WTC11 (cell line): Measurements from ENCODE around the gene PAF1. TPM values are rescaled to one million over a fixed set of nuclear protein-coding genes. Genes with fewer than 3 reads are reported as not detected.

Source experiments
- ATAC-seq: fragments of 200-7000 bp; cut with Tn5 transposase; 2 replicates; pipeline ENCODE4 v1.10.0; 2021; ENCODE audit warnings: mild to moderate bottlenecking, moderate library complexity
- CTCF ChIA-PET: fragments of 300-600 bp; sonication (Branson Sonifier 250); formaldehyde crosslinking; loops from one replicate; lab custom pipeline; 2021; ENCODE audit warnings: antibody characterized with exemption; lab: Charles Lee
- POLR2A ChIA-PET: fragments of 350-600 bp; sonication (Branson Sonifier 250); formaldehyde crosslinking; loops from one replicate; lab custom pipeline; 2021; ENCODE audit warnings: antibody characterized with exemption; lab: Charles Lee
- DNase-seq: peaks from one replicate; pipeline ENCODE4 v3.0.0; 2021; ENCODE audit warnings: low spot score
- H3K27ac Mint-ChIP-seq: 2 replicates; pipeline ENCODE4 v1.8.0; 2021; ENCODE audit warnings: mixed read lengths
- H3K27me3 Mint-ChIP-seq: 2 replicates; pipeline ENCODE4 v1.8.0; 2021; ENCODE audit warnings: low read depth, mild to moderate bottlenecking, moderate library complexity, mixed read lengths
- H3K36me3 Mint-ChIP-seq: 2 replicates; pipeline ENCODE4 v1.8.0; 2021; ENCODE audit warnings: mixed read lengths
- H3K4me1 Mint-ChIP-seq: 2 replicates; pipeline ENCODE4 v1.8.0; 2022; ENCODE audit warnings: mixed read lengths
- H3K4me3 Mint-ChIP-seq: 2 replicates; pipeline ENCODE4 v1.8.0; 2021; ENCODE audit warnings: mild to moderate bottlenecking, moderate library complexity, mixed read lengths
- H3K9me3 Mint-ChIP-seq: 2 replicates; pipeline ENCODE4 v1.8.0; 2021; ENCODE audit warnings: mixed read lengths
- EMX1 ChIP-seq: fragments of 250-450 bp; sonication (Bioruptor Pico); IDR thresholded peaks from 2 replicates; pipeline ENCODE4 v1.8.0; 2021; ENCODE audit warnings: mild to moderate bottlenecking
- FOXK1 ChIP-seq: sonication (generic); formaldehyde crosslinking; IDR thresholded peaks from 2 replicates; pipeline ENCODE4 v1.8.0; 2022; ENCODE audit warnings: mild to moderate bottlenecking, moderate library complexity, missing genetic modification reagents
- GABPB1 ChIP-seq: sonication (generic); formaldehyde crosslinking; IDR thresholded peaks from 2 replicates; pipeline ENCODE4 v1.8.1; 2023; ENCODE audit warnings: mild to moderate bottlenecking, missing genetic modification reagents
- HMGA2 ChIP-seq: fragments of 250-450 bp; sonication (Bioruptor Pico); IDR thresholded peaks from 2 replicates; pipeline ENCODE4 v1.4.0; 2021; ENCODE audit warnings: mild to moderate bottlenecking, moderate library complexity
- JUN ChIP-seq: sonication (generic); formaldehyde crosslinking; IDR thresholded peaks from 2 replicates; pipeline ENCODE4 v1.8.0; 2023; ENCODE audit warnings: mild to moderate bottlenecking, missing genetic modification reagents
- MXD4 ChIP-seq: fragments of 250-450 bp; sonication (Bioruptor Pico); IDR thresholded peaks from 2 replicates; pipeline ENCODE4 v1.8.0; 2021; ENCODE audit warnings: mild to moderate bottlenecking, moderate library complexity, borderline replicate concordance
- OVOL2 ChIP-seq: fragments of 250-450 bp; sonication (Bioruptor Pico); IDR thresholded peaks from 2 replicates; pipeline ENCODE4 v1.9.0; 2021; ENCODE audit warnings: mild to moderate bottlenecking, borderline replicate concordance
- SMAD3 ChIP-seq: sonication (generic); formaldehyde crosslinking; IDR thresholded peaks from 2 replicates; pipeline ENCODE4 v1.8.0; 2022; ENCODE audit warnings: missing genetic modification reagents, mild to moderate bottlenecking, borderline replicate concordance
- TEAD1 ChIP-seq: sonication (generic); formaldehyde crosslinking; IDR thresholded peaks from 2 replicates; pipeline ENCODE4 v1.8.0; 2022; ENCODE audit warnings: mild to moderate bottlenecking, missing genetic modification reagents
- ZBTB21 ChIP-seq: sonication (generic); formaldehyde crosslinking; IDR thresholded peaks from 2 replicates; pipeline ENCODE4 v1.8.1; 2023; ENCODE audit warnings: mild to moderate bottlenecking, missing genetic modification reagents, borderline replicate concordance
- ZNF317 ChIP-seq: sonication (generic); formaldehyde crosslinking; IDR thresholded peaks from 2 replicates; pipeline ENCODE4 v1.8.1; 2023; ENCODE audit warnings: low read depth, mild to moderate bottlenecking, moderate library complexity, missing genetic modification reagents, borderline replicate concordance
- ZNF423 ChIP-seq: fragments of 250-450 bp; sonication (Bioruptor Pico); IDR thresholded peaks from 2 replicates; pipeline ENCODE4 v2.1.2; 2022; ENCODE audit warnings: mild to moderate bottlenecking, moderate library complexity
- total RNA-seq: library from RNA; stranded (reverse); gene quantifications from 3 replicates; pipeline ENCODE4 v1.2.3, GENCODE V29; 2021
- TF ChIP-seq, protein P1 (sequence below): sonication (generic); formaldehyde crosslinking; IDR thresholded peaks from 2 replicates; pipeline ENCODE4 v1.8.1; 2023; ENCODE audit warnings: mild to moderate bottlenecking, moderate library complexity, missing genetic modification reagents
- TF ChIP-seq, protein P2 (sequence below): sonication (generic); formaldehyde crosslinking; IDR thresholded peaks from 2 replicates; pipeline ENCODE4 v1.8.0; 2022; ENCODE audit warnings: mild to moderate bottlenecking, missing genetic modification reagents
- TF ChIP-seq, protein P3 (sequence below): sonication (generic); formaldehyde crosslinking; IDR thresholded peaks from 2 replicates; pipeline ENCODE4 v1.8.1; 2023; ENCODE audit warnings: mild to moderate bottlenecking, missing genetic modification reagents
- TF ChIP-seq, protein P4 (sequence below): fragments of 250-450 bp; sonication (Bioruptor Pico); IDR thresholded peaks from 2 replicates; pipeline ENCODE4 v1.9.0; 2021; ENCODE audit warnings: mild to moderate bottlenecking, borderline replicate concordance
- TF ChIP-seq, protein P5 (sequence below): fragments of 250-450 bp; sonication (Bioruptor Pico); conservative IDR thresholded peaks from 2 replicates; pipeline ENCODE4 v1.9.0; 2021; ENCODE audit warnings: mild to moderate bottlenecking
- TF ChIP-seq, protein P6 (sequence below): fragments of 250-450 bp; sonication (Bioruptor Pico); IDR thresholded peaks from 2 replicates; pipeline ENCODE4 v1.9.0; 2021; ENCODE audit warnings: mild to moderate bottlenecking

Gene PAF1
- total RNA-seq, 1 experiment from 2014 or later = 27.8 TPM

DNA sequence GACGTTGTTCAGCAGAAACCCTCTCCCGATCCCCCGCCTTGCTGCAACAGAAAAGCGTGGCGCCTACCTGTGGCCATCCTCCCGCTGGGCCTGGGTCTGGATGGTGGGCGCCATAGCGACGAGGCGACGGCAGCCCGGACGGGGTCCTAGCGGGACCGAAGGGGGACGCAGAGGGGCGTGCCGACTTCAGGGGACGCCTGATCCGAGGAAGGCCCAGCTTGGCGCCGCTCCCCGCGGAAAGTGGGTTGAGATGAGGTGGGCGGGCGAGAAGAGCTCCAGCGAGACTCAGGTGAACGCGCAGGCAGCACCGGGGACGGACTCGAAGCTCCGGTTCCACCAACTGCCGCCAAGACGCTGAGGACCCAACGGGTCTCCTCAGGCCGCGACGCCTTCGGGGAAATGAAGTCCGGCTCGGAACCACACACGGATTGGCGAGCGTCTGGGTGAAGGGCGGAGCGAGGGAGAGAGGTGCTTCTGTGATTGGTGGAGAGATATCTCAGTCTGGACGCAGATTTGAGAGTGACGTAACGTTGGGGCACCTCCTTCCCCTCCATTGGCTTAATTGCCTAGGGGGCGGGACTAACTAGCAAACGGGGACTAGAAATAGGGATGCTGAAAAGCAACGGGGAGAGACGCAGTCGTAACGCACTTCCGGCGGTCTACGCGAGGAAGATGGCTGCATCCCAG lies at the start of gene PAF1, which contains the start of gene MED29 (continued):
- TF ChIP-seq, protein P1, sequence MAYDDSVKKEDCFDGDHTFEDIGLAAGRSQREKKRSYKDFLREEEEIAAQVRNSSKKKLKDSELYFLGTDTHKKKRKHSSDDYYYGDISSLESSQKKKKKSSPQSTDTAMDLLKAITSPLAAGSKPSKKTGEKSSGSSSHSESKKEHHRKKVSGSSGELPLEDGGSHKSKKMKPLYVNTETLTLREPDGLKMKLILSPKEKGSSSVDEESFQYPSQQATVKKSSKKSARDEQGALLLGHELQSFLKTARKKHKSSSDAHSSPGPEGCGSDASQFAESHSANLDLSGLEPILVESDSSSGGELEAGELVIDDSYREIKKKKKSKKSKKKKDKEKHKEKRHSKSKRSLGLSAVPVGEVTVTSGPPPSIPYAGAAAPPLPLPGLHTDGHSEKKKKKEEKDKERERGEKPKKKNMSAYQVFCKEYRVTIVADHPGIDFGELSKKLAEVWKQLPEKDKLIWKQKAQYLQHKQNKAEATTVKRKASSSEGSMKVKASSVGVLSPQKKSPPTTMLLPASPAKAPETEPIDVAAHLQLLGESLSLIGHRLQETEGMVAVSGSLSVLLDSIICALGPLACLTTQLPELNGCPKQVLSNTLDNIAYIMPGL (CRISPR knock-in tag) = no peak
- TF ChIP-seq, protein P2, sequence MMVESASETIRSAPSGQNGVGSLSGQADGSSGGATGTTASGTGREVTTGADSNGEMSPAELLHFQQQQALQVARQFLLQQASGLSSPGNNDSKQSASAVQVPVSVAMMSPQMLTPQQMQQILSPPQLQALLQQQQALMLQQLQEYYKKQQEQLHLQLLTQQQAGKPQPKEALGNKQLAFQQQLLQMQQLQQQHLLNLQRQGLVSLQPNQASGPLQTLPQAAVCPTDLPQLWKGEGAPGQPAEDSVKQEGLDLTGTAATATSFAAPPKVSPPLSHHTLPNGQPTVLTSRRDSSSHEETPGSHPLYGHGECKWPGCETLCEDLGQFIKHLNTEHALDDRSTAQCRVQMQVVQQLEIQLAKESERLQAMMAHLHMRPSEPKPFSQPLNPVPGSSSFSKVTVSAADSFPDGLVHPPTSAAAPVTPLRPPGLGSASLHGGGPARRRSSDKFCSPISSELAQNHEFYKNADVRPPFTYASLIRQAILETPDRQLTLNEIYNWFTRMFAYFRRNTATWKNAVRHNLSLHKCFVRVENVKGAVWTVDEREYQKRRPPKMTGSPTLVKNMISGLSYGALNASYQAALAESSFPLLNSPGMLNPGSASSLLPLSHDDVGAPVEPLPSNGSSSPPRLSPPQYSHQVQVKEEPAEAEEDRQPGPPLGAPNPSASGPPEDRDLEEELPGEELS = peak; percentile 78; the same call in 1 of the 2 replicates
- TF ChIP-seq, protein P3, sequence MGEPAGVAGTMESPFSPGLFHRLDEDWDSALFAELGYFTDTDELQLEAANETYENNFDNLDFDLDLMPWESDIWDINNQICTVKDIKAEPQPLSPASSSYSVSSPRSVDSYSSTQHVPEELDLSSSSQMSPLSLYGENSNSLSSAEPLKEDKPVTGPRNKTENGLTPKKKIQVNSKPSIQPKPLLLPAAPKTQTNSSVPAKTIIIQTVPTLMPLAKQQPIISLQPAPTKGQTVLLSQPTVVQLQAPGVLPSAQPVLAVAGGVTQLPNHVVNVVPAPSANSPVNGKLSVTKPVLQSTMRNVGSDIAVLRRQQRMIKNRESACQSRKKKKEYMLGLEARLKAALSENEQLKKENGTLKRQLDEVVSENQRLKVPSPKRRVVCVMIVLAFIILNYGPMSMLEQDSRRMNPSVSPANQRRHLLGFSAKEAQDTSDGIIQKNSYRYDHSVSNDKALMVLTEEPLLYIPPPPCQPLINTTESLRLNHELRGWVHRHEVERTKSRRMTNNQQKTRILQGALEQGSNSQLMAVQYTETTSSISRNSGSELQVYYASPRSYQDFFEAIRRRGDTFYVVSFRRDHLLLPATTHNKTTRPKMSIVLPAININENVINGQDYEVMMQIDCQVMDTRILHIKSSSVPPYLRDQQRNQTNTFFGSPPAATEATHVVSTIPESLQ = no peak
- TF ChIP-seq, protein P4, sequence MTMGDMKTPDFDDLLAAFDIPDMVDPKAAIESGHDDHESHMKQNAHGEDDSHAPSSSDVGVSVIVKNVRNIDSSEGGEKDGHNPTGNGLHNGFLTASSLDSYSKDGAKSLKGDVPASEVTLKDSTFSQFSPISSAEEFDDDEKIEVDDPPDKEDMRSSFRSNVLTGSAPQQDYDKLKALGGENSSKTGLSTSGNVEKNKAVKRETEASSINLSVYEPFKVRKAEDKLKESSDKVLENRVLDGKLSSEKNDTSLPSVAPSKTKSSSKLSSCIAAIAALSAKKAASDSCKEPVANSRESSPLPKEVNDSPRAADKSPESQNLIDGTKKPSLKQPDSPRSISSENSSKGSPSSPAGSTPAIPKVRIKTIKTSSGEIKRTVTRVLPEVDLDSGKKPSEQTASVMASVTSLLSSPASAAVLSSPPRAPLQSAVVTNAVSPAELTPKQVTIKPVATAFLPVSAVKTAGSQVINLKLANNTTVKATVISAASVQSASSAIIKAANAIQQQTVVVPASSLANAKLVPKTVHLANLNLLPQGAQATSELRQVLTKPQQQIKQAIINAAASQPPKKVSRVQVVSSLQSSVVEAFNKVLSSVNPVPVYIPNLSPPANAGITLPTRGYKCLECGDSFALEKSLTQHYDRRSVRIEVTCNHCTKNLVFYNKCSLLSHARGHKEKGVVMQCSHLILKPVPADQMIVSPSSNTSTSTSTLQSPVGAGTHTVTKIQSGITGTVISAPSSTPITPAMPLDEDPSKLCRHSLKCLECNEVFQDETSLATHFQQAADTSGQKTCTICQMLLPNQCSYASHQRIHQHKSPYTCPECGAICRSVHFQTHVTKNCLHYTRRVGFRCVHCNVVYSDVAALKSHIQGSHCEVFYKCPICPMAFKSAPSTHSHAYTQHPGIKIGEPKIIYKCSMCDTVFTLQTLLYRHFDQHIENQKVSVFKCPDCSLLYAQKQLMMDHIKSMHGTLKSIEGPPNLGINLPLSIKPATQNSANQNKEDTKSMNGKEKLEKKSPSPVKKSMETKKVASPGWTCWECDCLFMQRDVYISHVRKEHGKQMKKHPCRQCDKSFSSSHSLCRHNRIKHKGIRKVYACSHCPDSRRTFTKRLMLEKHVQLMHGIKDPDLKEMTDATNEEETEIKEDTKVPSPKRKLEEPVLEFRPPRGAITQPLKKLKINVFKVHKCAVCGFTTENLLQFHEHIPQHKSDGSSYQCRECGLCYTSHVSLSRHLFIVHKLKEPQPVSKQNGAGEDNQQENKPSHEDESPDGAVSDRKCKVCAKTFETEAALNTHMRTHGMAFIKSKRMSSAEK (CRISPR knock-in tag) = no peak
- TF ChIP-seq ZBTB21 (CRISPR knock-in tag) (peak; percentile 99), ZNF317 (CRISPR knock-in tag) (no peak), JUN (CRISPR knock-in tag) (no peak), HMGA2 (no peak), FOXK1 (CRISPR knock-in tag) (no peak; the same call in 1 of the 2 replicates), TEAD1 (CRISPR knock-in tag) (peak; percentile 79), OVOL2 (no peak)
- TF ChIP-seq, all 79 proteins: peak for 20

DNA sequence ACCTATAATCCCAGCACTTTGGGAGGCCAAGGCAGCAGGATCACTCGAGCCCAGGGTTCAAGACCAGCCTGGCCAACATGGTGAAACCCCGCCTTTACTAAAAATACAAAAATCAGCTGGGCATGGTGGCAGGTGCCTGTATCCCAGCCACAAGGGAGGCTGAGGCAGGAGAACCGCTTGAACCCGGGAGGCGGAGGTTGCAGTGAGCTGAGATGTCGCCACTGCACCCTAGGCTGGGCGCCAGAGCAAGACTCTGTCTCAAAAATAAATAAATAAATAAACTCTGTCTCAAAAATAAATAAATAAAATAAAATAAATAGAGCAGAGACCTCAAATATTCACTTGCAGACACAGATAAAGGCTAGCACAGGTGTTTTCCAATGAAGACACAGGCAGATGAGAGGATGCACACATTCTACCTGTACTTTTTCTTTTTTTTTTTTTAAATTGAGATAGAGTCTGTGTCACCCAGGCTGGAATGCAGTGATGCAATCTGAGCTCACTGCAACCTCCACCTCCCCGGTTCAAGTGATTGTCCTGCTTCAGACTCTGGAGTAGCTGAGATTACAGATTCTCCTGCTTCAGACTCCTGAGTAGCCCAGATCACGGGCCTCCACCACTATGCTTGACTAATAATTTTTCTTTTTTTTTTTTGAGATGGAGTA lies 47.5 kb upstream of the PAF1 start:
- H3K9me3 Mint-ChIP-seq = no peaks in the 10 kb centered on the region
- no peak for ATAC-seq
- POLR2A ChIA-PET = interaction anchor here (2.9 kb wide), 1 partner anchor 10 kb away, joined by 11 read pairs; no protein-coding TSS in a partner anchor
- no peak overlapping the region for H3K4me3 Mint-ChIP-seq
- H3K27ac Mint-ChIP-seq = no peak overlapping the region
- CTCF ChIA-PET = interaction anchor here (0.6 to 1.6 kb wide), 4 partner anchors 24 to 114 kb away, joined by 3 to 6 read pairs (median 4); partner anchors contain the start of gene EID2B
- TF ChIP-seq EMX1 (CRISPR knock-in tag) = no peak
- TF ChIP-seq, protein P2 = no peak
- TF ChIP-seq SMAD3 (CRISPR knock-in tag) = no peak
- TF ChIP-seq, protein P5, sequence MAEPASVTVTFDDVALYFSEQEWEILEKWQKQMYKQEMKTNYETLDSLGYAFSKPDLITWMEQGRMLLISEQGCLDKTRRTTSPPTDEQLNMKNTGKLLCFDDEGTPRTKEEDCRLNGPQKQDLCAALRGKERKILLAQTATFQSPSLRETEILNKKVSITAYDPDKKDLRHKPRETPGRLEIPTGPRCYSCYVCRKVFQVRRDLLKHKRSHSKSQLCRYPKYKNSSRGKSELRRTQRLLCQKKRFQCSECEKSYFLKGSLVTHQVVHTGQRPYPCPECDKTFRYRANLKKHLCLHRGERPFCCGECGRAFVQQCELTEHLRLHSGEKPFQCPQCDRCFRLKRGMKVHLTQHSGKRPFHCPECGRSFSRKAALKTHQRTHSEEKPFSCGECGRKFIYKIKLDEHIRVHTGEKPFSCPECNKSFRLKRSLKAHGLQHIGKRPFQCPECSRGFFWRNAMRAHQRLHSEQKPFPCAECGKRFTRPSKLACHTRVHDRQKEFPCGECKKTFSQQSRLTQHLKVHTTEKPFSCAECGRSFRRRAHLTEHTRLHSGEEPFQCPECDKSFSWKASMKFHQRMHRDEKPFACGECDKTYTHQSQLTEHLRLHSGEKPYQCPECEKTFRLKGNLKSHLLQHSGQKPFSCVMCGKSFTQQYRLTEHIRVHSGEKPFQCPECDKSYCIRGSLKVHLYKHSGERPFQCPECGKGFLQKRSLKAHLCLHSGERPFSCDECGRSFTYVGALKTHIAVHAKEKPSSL (CRISPR knock-in tag) = no peak
- no peak for TF ChIP-seq MXD4 (CRISPR knock-in tag)
- peak; percentile 70; the same call in 1 of the 2 replicates for TF ChIP-seq GABPB1 (CRISPR knock-in tag)
- no peak for TF ChIP-seq ZNF423 (CRISPR knock-in tag)
- TF ChIP-seq, protein P6, sequence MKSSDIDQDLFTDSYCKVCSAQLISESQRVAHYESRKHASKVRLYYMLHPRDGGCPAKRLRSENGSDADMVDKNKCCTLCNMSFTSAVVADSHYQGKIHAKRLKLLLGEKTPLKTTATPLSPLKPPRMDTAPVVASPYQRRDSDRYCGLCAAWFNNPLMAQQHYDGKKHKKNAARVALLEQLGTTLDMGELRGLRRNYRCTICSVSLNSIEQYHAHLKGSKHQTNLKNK (CRISPR knock-in tag) = no peak
- H3K4me1 Mint-ChIP-seq = peaks cover 39% of the 10 kb centered on the region
- peaks cover 22% of the 10 kb centered on the region for H3K36me3 Mint-ChIP-seq
- DNase-seq = no peak
- 0 out of 2 replicates have a peak, but pooled peaks cover 2% of the 10 kb centered on the region for H3K27me3 Mint-ChIP-seq
